ENCODE measurements around the gene SURF6.
A peak's percentile ranks its signal among the peaks of the same experiment; 100 is the strongest.

The SURF6 gene

DNA sequence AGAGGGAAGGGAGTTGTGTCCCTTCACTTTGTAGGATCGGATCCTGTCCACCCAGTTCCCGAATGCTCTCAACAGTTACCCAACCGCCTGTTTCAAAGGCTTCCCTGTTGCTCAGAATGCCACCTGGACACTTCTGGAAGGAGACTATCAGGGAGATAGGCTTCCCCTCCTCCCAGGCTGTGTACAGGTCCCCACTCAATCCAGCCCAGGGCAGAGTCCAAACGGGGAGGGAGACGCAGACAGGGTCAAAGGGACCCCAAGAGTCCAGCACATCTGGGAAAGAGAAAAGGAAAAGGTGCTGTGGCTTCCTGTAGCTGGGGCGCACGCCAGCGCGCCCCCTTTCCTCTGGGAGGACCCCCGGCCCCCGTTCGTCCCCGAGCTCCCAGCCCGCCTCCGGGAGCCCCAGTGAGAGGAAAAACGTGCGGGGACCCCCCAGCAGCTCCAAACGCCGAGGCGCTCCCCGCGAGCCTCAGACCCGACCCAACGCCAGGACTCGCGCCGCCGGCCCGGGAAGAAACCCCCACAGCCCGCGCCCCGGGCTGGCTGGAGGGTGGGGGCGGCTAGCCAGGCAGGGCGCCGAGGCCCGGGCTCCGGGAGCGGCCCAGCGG is 39.2 kb upstream of the SURF6 start:
- H2AFZ ChIP-seq (ENCODE audit: low read depth): peak overlapping the region; percentile 10
- peak overlapping the region; percentile 86 for H3K9ac ChIP-seq
- no peaks in the 10 kb centered on the region; the same call in 1 of the 2 replicates for H3K27me3 ChIP-seq (ENCODE audit: insufficient read depth, low read depth)
- no peaks in the 10 kb centered on the region for H4K20me1 ChIP-seq (ENCODE audit: insufficient read depth)
- H3K4me2 ChIP-seq: peak overlapping the region; percentile 95
- H3K36me3 ChIP-seq (ENCODE audit: insufficient read depth): no peaks in the 10 kb centered on the region
- H3K79me2 ChIP-seq (ENCODE audit: insufficient read depth, low read depth): peaks cover 55% of the 10 kb centered on the region
- TF ChIP-seq, protein P1, sequence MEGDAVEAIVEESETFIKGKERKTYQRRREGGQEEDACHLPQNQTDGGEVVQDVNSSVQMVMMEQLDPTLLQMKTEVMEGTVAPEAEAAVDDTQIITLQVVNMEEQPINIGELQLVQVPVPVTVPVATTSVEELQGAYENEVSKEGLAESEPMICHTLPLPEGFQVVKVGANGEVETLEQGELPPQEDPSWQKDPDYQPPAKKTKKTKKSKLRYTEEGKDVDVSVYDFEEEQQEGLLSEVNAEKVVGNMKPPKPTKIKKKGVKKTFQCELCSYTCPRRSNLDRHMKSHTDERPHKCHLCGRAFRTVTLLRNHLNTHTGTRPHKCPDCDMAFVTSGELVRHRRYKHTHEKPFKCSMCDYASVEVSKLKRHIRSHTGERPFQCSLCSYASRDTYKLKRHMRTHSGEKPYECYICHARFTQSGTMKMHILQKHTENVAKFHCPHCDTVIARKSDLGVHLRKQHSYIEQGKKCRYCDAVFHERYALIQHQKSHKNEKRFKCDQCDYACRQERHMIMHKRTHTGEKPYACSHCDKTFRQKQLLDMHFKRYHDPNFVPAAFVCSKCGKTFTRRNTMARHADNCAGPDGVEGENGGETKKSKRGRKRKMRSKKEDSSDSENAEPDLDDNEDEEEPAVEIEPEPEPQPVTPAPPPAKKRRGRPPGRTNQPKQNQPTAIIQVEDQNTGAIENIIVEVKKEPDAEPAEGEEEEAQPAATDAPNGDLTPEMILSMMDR (conservative IDR thresholded peaks at IDR 0.05; ENCODE audit: low read depth, low read length): no peak
- peak overlapping the region; percentile 76 for H3K27ac ChIP-seq
- H3K4me1 ChIP-seq (ENCODE audit: low read depth, poor library complexity, severe bottlenecking): peaks cover 10% of the 10 kb centered on the region
- H3K4me3 ChIP-seq (IDR thresholded peaks at IDR 0.05; ENCODE audit: insufficient read depth, low read depth, low read length): no peak overlapping the region

DNA sequence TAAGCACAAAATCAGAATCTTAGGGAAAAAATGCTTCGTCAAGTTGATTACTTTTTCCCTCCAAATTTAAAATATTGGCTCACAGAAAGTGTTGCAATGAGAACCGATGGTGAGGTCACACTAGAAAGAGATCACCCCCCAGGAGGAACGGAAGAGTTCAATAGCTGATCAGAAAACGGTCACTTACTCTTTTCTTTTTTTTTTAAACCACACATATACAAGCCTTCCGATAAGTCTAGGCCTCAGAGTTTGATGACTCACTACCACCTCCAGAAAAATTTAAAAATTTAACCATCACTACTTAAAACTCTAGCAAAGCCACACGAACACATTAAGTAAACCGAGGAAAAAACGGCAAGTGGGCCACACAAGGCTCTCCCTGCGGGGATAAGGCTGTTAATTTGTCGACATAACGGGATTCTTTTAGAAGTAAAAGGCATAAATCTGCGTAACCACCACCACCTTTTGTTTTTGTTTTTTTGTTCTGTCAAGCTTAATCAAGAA is 38.7 kb upstream of the SURF6 start:
- peak overlapping the region; percentile 76; the same call in 1 of the 2 replicates for H3K27ac ChIP-seq
- no peak overlapping the region for H2AFZ ChIP-seq (ENCODE audit: low read depth)

DNA sequence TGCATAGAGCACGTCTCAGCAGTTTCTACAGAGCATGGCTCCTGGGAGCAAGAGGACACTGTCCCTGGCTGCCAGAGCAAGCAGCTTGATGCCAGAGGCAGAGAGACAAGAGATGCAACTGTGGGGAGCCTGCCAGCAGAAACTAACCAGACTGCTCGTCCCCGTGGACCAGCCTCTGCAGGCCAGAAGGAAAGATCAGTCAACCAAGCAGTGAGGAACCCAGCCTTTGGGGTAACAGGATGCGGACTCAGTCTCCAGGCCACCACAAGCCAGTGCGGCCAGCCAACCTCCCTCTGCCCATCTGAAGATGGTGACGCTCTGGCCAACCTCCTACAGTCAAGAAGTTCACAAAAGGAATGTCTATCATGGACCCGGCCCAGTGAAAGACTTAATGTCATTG is 36.2 kb upstream of the SURF6 start:
- H3K79me2 ChIP-seq (ENCODE audit: insufficient read depth, low read depth): peaks cover 85% of the 10 kb centered on the region
- H3K27ac ChIP-seq: no peak overlapping the region
- peaks cover 10% of the 10 kb centered on the region for H3K4me1 ChIP-seq (ENCODE audit: low read depth, poor library complexity, severe bottlenecking)
- 0 out of 2 replicates have a peak, but pooled peaks cover 3% of the 10 kb centered on the region for H4K20me1 ChIP-seq (ENCODE audit: insufficient read depth)
- H3K9ac ChIP-seq: no peak overlapping the region
- H2AFZ ChIP-seq (ENCODE audit: low read depth): no peak overlapping the region
- no peaks in the 10 kb centered on the region for H3K27me3 ChIP-seq (ENCODE audit: insufficient read depth, low read depth)
- no peak overlapping the region for H3K4me2 ChIP-seq
- H3K4me3 ChIP-seq (IDR thresholded peaks at IDR 0.05; ENCODE audit: insufficient read depth, low read depth, low read length): no peak overlapping the region
- TF ChIP-seq, protein P1 (conservative IDR thresholded peaks at IDR 0.05; ENCODE audit: low read depth, low read length): no peak
- H3K36me3 ChIP-seq (ENCODE audit: insufficient read depth): no peaks in the 10 kb centered on the region

More for the DNA sequence above, 38.7 kb upstream of the SURF6 start:
- H3K4me3 ChIP-seq (IDR thresholded peaks at IDR 0.05; ENCODE audit: insufficient read depth, low read depth, low read length): no peak overlapping the region
- H3K4me1 ChIP-seq (ENCODE audit: low read depth, poor library complexity, severe bottlenecking): peaks cover 10% of the 10 kb centered on the region
- TF ChIP-seq, protein P1 (conservative IDR thresholded peaks at IDR 0.05; ENCODE audit: low read depth, low read length): no peak
- H4K20me1 ChIP-seq (ENCODE audit: insufficient read depth): 0 out of 2 replicates have a peak, but pooled peaks cover 2% of the 10 kb centered on the region
- H3K79me2 ChIP-seq (ENCODE audit: insufficient read depth, low read depth): peaks cover 60% of the 10 kb centered on the region
- no peaks in the 10 kb centered on the region for H3K36me3 ChIP-seq (ENCODE audit: insufficient read depth)
- H3K9ac ChIP-seq: peak overlapping the region; percentile 86
- peak overlapping the region; percentile 95 for H3K4me2 ChIP-seq
- no peaks in the 10 kb centered on the region; the same call in 1 of the 2 replicates for H3K27me3 ChIP-seq (ENCODE audit: insufficient read depth, low read depth)

DNA sequence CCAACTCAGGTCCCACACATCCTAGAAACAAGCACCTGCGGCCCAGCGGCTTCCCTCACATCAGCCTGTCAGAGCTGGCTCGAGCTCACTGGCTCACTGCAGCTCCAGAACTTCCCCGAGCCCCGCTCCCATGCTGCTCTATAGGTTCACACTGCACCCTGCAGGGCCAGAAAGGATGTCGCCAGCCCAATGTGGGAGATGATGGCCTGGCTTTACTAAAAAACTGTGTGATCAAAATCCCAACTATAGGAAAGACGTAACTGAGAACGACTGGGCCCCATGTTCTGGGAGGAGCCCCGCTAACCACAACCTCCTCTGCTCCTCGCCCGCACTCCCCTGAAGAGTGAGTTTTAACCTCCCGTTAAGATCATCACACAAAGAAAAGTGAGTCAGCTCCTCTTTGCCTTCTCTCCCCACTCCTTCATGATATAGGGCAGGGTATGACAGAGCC is 35.3 kb upstream of the SURF6 start:
- Histone ChIP-seq H3K27me3 (ENCODE audit: insufficient read depth, low read depth) (no peaks in the 10 kb centered on the region), H3K9ac (no peak overlapping the region), H2AFZ (ENCODE audit: low read depth) (no peak overlapping the region), H3K4me2 (no peak overlapping the region), H3K4me1 (ENCODE audit: low read depth, poor library complexity, severe bottlenecking) (peaks cover 10% of the 10 kb centered on the region), H3K4me3 (IDR thresholded peaks at IDR 0.05; ENCODE audit: insufficient read depth, low read depth, low read length) (no peak overlapping the region), H4K20me1 (ENCODE audit: insufficient read depth) (0 out of 2 replicates have a peak, but pooled peaks cover 3% of the 10 kb centered on the region), H3K79me2 (ENCODE audit: insufficient read depth, low read depth) (peaks cover 94% of the 10 kb centered on the region), H3K27ac (no peak overlapping the region), H3K36me3 (ENCODE audit: insufficient read depth) (no peaks in the 10 kb centered on the region)
- TF ChIP-seq, protein P1 (conservative IDR thresholded peaks at IDR 0.05; ENCODE audit: low read depth, low read length): no peak

Measured in KMS-11 (cell line).